Stomach (tissue), 9 donors: ENCODE measurements around the gene CEP89. TPM values are rescaled to one million over a fixed set of nuclear protein-coding genes. Genes with fewer than 3 reads are reported as not detected.
A peak's percentile ranks its signal among the peaks of the same experiment; 100 is the strongest.

Experiments
- DNase-seq, 2 donors: peaks; one replicate each; pipeline versions ENCODE4 v3.0.0 to v3.0.0-alpha.2; 2013 to 2019
- H3K27ac ChIP-seq, 5 donors: fragments of 200-600 bp in 4 of 5; sonication (generic) in 4 of 5; one replicate each; pipeline ENCODE4 v1.5.1; 2013 to 2019; ENCODE audit warnings: mild to moderate bottlenecking in 1 of 5, moderate library complexity in 1 of 5
- H3K27me3 ChIP-seq, 3 donors: fragments of 200-600 bp; sonication (generic); one replicate each; pipeline ENCODE4 v1.5.1; 2017 to 2019; ENCODE audit warnings: mixed run types in 1 of 3
- H3K36me3 ChIP-seq, 4 donors: fragments of 200-600 bp; sonication (generic); 1 replicate in 3 of 4; 2 replicates in 1 of 4; pipeline ENCODE4 v1.5.1; 2016 to 2019
- H3K4me1 ChIP-seq, 4 donors: fragments of 200-600 bp; sonication (generic); one replicate each; pipeline ENCODE4 v1.5.1; 2016 to 2019
- H3K4me3 ChIP-seq, 4 donors: fragments of 200-600 bp; sonication (generic) in 3 of 4; one replicate each; pipeline ENCODE4 v1.5.1; 2016 to 2019; ENCODE audit warnings: mild to moderate bottlenecking in 1 of 4
- H3K9me3 ChIP-seq, 4 donors: fragments of 200-600 bp; sonication (generic); one replicate each; pipeline ENCODE4 v1.5.1; 2016 to 2019
- CTCF ChIP-seq, 7 experiments: fragments of 450-650 bp in 4 of 7; fragments of 200-600 bp in 3 of 7; sonication (generic) in 3 of 7; IDR thresholded peaks; one replicate each; pipeline ENCODE4 v1.5.1; 2016 to 2019; ENCODE audit warnings: antibody characterized with exemption in 7 of 7, control low read depth in 2 of 7, mild to moderate bottlenecking in 1 of 7
- EP300 ChIP-seq: sonication (generic); formaldehyde crosslinking; IDR thresholded peaks from one replicate; pipeline ENCODE4 v1.6.1; 2017; ENCODE audit warnings: antibody characterized with exemption
- POLR2A ChIP-seq, 4 donors: fragments of 450-650 bp; IDR thresholded peaks; one replicate each; pipeline ENCODE4 v1.6.1; 2016; ENCODE audit warnings: antibody characterized with exemption in 4 of 4, control low read depth in 2 of 4, mild to moderate bottlenecking in 1 of 4, moderate library complexity in 1 of 4
- POLR2AphosphoS5 ChIP-seq, 3 donors: sonication (generic); formaldehyde crosslinking; IDR thresholded peaks; one replicate each; pipeline ENCODE4 v1.6.1; 2016; ENCODE audit warnings: antibody characterized with exemption in 3 of 3
- WGBS, 5 donors: extraction: QIAGEN DNeasy Blood & Tissue Kit in 3 of 5; methylation state at CpG; one replicate each; pipeline versions ENCODE4 v1.1.5 to v1.1.7; 2013 to 2018; 5-methylcytosine and 5-hydroxymethylcytosine counted together
- intact Hi-C: fragments of 100-400 bp; cut with DNase I; formaldehyde crosslinking; loops from one replicate; pipeline ENCODE4 v1.15.1; 2023; ENCODE audit warnings: low total_unique reads
- polyA plus RNA-seq, 3 donors: library from polyadenylated mRNA; stranded (reverse); fragments of 200-250 nt; gene quantifications; one replicate each; pipeline ENCODE4 v1.2.3, GENCODE V29; 2013
- total RNA-seq, 5 donors: library from RNA; depleted of rRNA; stranded (reverse); fragments of >200 nt; gene quantifications; one replicate each; pipeline versions ENCODE4 v1.1.0 to v1.2.3, GENCODE V29; 2014 to 2016
- donor health status: healthy with polysubstance abuse.
- donor health status: Bipolar disorder and iron deficiency.
- donor health status: healthy.

CEP89 gene
- total and polyA plus RNA-seq, 8 donors: 3.1 to 15.1 (median 7.4) TPM

GRCh38 chr19:32879741-32880140 is 92.0 kb downstream of the CEP89 start:
- no peaks in the 10 kb centered on the region for H3K9me3 ChIP-seq
- H3K4me1 ChIP-seq: no peaks in the 10 kb centered on the region
- H3K4me3 ChIP-seq: no peak overlapping the region
- WGBS, 5 donors: 85 to 96% (median 91%) methylated on average over 8 of the region's 8 CpGs
- peak in 1 of 2 donors; percentile 21 for DNase-seq
- no peak overlapping the region for H3K27ac ChIP-seq
- peaks cover 3 to 74% (median 44%) of the 10 kb centered on the region in 4 donors for H3K36me3 ChIP-seq
- no peak for TF ChIP-seq POLR2A (IDR thresholded peaks at IDR 0.05)
- TF ChIP-seq EP300: no peak
- TF ChIP-seq CTCF (IDR thresholded peaks at IDR 0.05): no peak
- TF ChIP-seq POLR2AphosphoS5 (IDR thresholded peaks at IDR 0.05): no peak
- no peaks in the 10 kb centered on the region for H3K27me3 ChIP-seq
- intact Hi-C loops: no loop called here

DNA sequence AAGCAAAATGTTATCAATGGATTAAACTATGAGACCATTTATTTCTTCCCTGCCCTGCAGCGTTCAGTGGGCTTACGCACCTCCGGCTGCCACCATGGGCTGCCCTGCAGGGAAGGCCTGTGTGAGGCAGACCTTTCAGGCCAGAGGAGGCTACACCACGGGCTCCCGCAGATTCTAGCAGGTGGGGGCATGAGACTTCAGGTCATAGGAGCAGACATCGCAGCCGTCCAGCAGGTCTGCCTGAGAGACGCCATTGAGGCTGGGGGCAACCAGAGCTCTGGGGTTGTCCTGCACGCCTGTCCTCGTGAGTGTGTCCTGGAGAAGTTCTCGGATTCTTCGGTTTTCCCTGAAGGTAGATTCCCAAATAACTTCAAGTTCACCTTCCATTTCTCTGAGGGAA is 92.8 kb downstream of the CEP89 start:
- Histone ChIP-seq H3K4me1 (no peaks in the 10 kb centered on the region), H3K27ac (no peak overlapping the region), H3K27me3 (no peaks in the 10 kb centered on the region), H3K4me3 (no peak overlapping the region), H3K9me3 (no peaks in the 10 kb centered on the region), H3K36me3 (peaks cover 3 to 74% (median 44%) of the 10 kb centered on the region in 4 donors)
- 93 to 99% (median 97%) methylated on average over 12 of the region's 12 CpGs for WGBS, 5 donors
- intact Hi-C loops: no loop called here
- TF ChIP-seq POLR2AphosphoS5 (IDR thresholded peaks at IDR 0.05) (no peak), EP300 (no peak), POLR2A (IDR thresholded peaks at IDR 0.05) (no peak), CTCF (IDR thresholded peaks at IDR 0.05) (no peak)
- peak in 1 of 2 donors; percentile 7 for DNase-seq

- 89 to 96% (median 95%) methylated on average over 14 of the region's 14 CpGs for WGBS, 5 donors
- peak in 1 of 2 donors; percentile 19 for DNase-seq
- Histone ChIP-seq H3K4me3 (no peak overlapping the region), H3K27ac (no peak overlapping the region), H3K4me1 (no peaks in the 10 kb centered on the region), H3K9me3 (no peaks in the 10 kb centered on the region), H3K36me3 (peaks cover 3 to 68% (median 44%) of the 10 kb centered on the region in 4 donors), H3K27me3 (no peaks in the 10 kb centered on the region)
- intact Hi-C loops: no loop called here
- TF ChIP-seq CTCF (IDR thresholded peaks at IDR 0.05): no peak
- no peak for TF ChIP-seq POLR2AphosphoS5 (IDR thresholded peaks at IDR 0.05)
- TF ChIP-seq POLR2A (IDR thresholded peaks at IDR 0.05): no peak
- TF ChIP-seq EP300: no peak
Measured at GRCh38 chr19:32877977-32878745, 93.6 kb downstream of the CEP89 start.

- H3K27me3 ChIP-seq: no peaks in the 10 kb centered on the region
- H3K4me1 ChIP-seq: no peaks in the 10 kb centered on the region
- H3K9me3 ChIP-seq: no peaks in the 10 kb centered on the region
- H3K27ac ChIP-seq: no peak overlapping the region
- H3K4me3 ChIP-seq: no peak overlapping the region
- 92 to 97% (median 93%) methylated on average over 9 of the region's 9 CpGs for WGBS, 5 donors
- peaks cover 3 to 62% (median 44%) of the 10 kb centered on the region in 4 donors for H3K36me3 ChIP-seq
- DNase-seq: peak in 1 of 2 donors; percentile 18
- TF ChIP-seq POLR2A (IDR thresholded peaks at IDR 0.05): no peak
- no peak for TF ChIP-seq EP300
- no peak for TF ChIP-seq POLR2AphosphoS5 (IDR thresholded peaks at IDR 0.05)
- no peak for TF ChIP-seq CTCF (IDR thresholded peaks at IDR 0.05)
- intact Hi-C loops: no loop called here
Measured at GRCh38 chr19:32877323-32877912, 94.3 kb downstream of the CEP89 start.
